Mesendoderm (in vitro differentiated cells): ENCODE results near the gene TIMM8A. TPM values are rescaled to one million over a fixed set of nuclear protein-coding genes. Genes with fewer than 3 reads are reported as not detected.

Experiments
- DNase-seq: peaks from one replicate; pipeline ENCODE4 v3.0.0; 2013
- H2AK5ac ChIP-seq: 2 replicates; pipeline ENCODE4 v1.6.1; 2013; ENCODE audit warnings: low read length, inconsistent platforms
- H2BK120ac ChIP-seq: 2 replicates; pipeline ENCODE4 v1.6.1; 2013; ENCODE audit warnings: low read depth, mild to moderate bottlenecking, low read length, moderate library complexity, mixed read lengths
- H2BK15ac ChIP-seq: replicated peaks from 2 replicates; pipeline ENCODE4 v1.6.1; 2013; ENCODE audit warnings: low read depth, mild to moderate bottlenecking, moderate library complexity
- H2BK5ac ChIP-seq: 2 replicates; pipeline ENCODE4 v1.6.1; 2013; ENCODE audit warnings: low read length, inconsistent platforms
- H3K18ac ChIP-seq: 2 replicates; pipeline ENCODE4 v1.6.1; 2013; ENCODE audit warnings: mild to moderate bottlenecking, low read length, mixed read lengths
- H3K23ac ChIP-seq: one replicate; pipeline ENCODE4 v1.6.1; 2013; ENCODE audit warnings: low read length
- H3K27ac ChIP-seq: 2 replicates; pipeline ENCODE4 v1.5.1; 2013; ENCODE audit warnings: low read depth, mild to moderate bottlenecking, inconsistent platforms, low read length, moderate library complexity
- H3K27me3 ChIP-seq: 2 replicates; pipeline ENCODE4 v1.6.1; 2013; ENCODE audit warnings: low read length, control low read depth, mild to moderate bottlenecking, inconsistent platforms; ENCODE audit not compliant: insufficient read depth, poor library complexity
- H3K36me3 ChIP-seq: 2 replicates; pipeline ENCODE4 v1.6.1; 2013; ENCODE audit warnings: low read length, inconsistent platforms; ENCODE audit not compliant: control insufficient read depth, insufficient read depth
- H3K4ac ChIP-seq: one replicate; pipeline ENCODE4 v1.6.1; 2013; ENCODE audit warnings: low read depth, mild to moderate bottlenecking, low read length, moderate library complexity
- H3K4me1 ChIP-seq: 2 replicates; pipeline ENCODE4 v1.6.1; 2013; ENCODE audit warnings: low read depth, low read length, inconsistent platforms; ENCODE audit not compliant: control insufficient read depth
- H3K4me2 ChIP-seq: 2 replicates; pipeline ENCODE4 v1.6.1; 2013; ENCODE audit warnings: low read length
- H3K4me3 ChIP-seq: 2 replicates; pipeline ENCODE4 v1.5.1; 2013; ENCODE audit warnings: mild to moderate bottlenecking, low read length
- H3K56ac ChIP-seq: one replicate; pipeline ENCODE4 v1.6.1; 2013; ENCODE audit warnings: low read length
- H3K79me1 ChIP-seq: 2 replicates; pipeline ENCODE4 v1.6.1; 2013; ENCODE audit warnings: low read length, inconsistent platforms
- H3K79me2 ChIP-seq: 2 replicates; pipeline ENCODE4 v1.6.1; 2013; ENCODE audit warnings: mild to moderate bottlenecking, low read length; ENCODE audit not compliant: control insufficient read depth, insufficient read depth
- H3K9ac ChIP-seq: 2 replicates; pipeline ENCODE4 v1.6.1; 2013; ENCODE audit warnings: low read length, inconsistent platforms
- H4K5ac ChIP-seq: one replicate; pipeline ENCODE4 v1.6.1; 2013; ENCODE audit warnings: low read length
- H4K8ac ChIP-seq: one replicate; pipeline ENCODE4 v1.6.1; 2013; ENCODE audit warnings: low read depth, mild to moderate bottlenecking, control low read depth, low read length, moderate library complexity
- WGBS: extraction: QIAGEN DNeasy Blood & Tissue Kit; methylation state at CpG from one replicate; pipeline ENCODE4 v1.1.7; 2013; ENCODE audit warnings: low lambda C conversion rate, missing lambda C conversion rate; ENCODE audit not compliant: insufficient coverage; ENCODE audit errors: extremely low coverage; 5-methylcytosine and 5-hydroxymethylcytosine counted together
- polyA plus RNA-seq, 2 experiments: library from polyadenylated mRNA; stranded (reverse); fragments of 200-250 nt; gene quantifications; one replicate each; pipeline ENCODE4 v1.2.3, GENCODE V29; 2013

Gene TIMM8A, protein sequence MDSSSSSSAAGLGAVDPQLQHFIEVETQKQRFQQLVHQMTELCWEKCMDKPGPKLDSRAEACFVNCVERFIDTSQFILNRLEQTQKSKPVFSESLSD
- 26.0 TPM for polyA plus RNA-seq (2013, experiment 1 of 2)
- polyA plus RNA-seq (2013, experiment 2 of 2): 24.3 TPM

DNA sequence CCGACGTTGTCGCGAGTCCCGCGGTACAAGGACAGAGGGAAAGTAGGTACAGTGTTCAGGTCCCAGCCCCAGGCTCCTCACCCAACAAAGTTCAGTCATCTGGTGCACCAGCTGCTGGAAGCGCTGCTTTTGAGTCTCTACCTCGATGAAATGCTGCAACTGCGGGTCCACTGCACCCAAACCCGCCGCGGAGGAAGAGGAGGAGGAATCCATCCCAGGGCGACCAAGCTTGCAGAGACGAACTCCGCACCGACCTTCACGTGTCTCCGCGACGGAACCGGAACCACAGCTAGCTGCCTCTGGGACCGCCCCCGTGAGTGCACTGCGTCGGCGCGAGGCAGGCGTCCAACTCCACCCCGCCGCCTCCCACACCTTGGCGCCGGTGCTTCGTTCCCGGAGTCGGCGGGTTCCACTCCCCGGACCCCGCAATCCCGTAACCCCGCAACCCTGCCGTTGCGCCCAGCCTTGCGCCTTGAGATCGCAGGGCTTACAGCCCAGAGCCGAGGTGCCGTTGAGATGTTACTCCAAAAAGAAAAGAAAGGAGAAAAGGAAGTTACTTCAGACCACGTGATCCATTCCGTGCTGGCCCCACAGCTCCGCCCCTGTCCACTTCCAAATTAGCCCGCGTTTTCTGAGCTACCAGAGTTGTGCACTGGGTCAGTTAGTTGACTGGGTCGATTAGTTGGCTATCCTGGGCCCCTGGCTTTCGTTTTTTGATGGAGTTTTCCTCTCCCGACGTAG is at the start of gene TIMM8A:
TIMM8A (minus strand) TSS at position 291 of the 741 bp plus-strand sequence; CDS start at position 213, 78 bp downstream.
- no CpG with 5 or more reads among the region's 55 CpGs for WGBS
- Histone ChIP-seq H3K4ac (peak within 1 kb of the TSS; percentile 70), H4K8ac (no peak within 1 kb of the TSS), H3K4me3 (peak within 1 kb of the TSS; percentile 87), H4K5ac (no peak within 1 kb of the TSS), H3K56ac (peak within 1 kb of the TSS; percentile 77), H3K27ac (no peak within 1 kb of the TSS), H2AK5ac (no peak within 1 kb of the TSS), H2BK120ac (no peak within 1 kb of the TSS), H3K23ac (no peak within 1 kb of the TSS), H3K4me1 (no peaks in the 10 kb centered on the region), H3K4me2 (peak within 1 kb of the TSS; percentile 43), H3K36me3 (no peaks in the 10 kb centered on the region), H3K18ac (peak within 1 kb of the TSS; percentile 51), H3K9ac (peak within 1 kb of the TSS; percentile 73), H2BK15ac (no peak within 1 kb of the TSS), H2BK5ac (no peak within 1 kb of the TSS), H3K27me3 (no peaks in the 10 kb centered on the region), H3K79me2 (peaks cover 18% of the 10 kb centered on the region), H3K79me1 (no peaks in the 10 kb centered on the region)
- DNase-seq: peak; percentile 70

DNA sequence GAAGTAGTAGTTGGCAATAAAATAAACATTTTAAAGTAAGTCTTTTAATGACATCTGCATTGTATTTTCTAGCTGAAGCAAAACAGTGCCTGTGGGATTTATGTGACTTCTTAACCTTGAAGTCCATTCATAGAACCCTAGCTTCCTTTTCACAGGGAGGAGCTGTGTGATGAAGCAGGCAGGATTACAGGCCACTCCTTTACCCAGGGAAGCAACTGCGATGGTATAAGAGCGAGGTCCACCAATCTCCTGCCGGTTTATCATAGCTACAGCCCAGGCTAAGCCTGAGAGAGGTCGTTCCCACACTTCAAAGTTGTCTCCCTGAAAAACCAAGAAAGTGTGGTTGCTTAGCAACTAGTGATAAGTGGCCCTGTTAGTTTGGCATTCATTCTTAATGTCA is 49.2 kb upstream of the TIMM8A start:
- no peaks in the 10 kb centered on the region for H3K79me1 ChIP-seq
- no peak overlapping the region for H3K27ac ChIP-seq
- H4K8ac ChIP-seq: no peak overlapping the region
- H4K5ac ChIP-seq: no peak overlapping the region
- no peaks in the 10 kb centered on the region for H3K27me3 ChIP-seq
- H3K4ac ChIP-seq: no peak overlapping the region
- H3K18ac ChIP-seq: no peak overlapping the region
- no peak overlapping the region for H2AK5ac ChIP-seq
- no peak overlapping the region for H3K56ac ChIP-seq
- no peak overlapping the region for H2BK5ac ChIP-seq
- no peak overlapping the region for H3K9ac ChIP-seq
- no peak overlapping the region for H3K4me2 ChIP-seq
- H2BK120ac ChIP-seq: no peak overlapping the region
- WGBS: no CpG with 5 or more reads among the region's 4 CpGs
- no peak overlapping the region for H2BK15ac ChIP-seq
- no peaks in the 10 kb centered on the region for H3K36me3 ChIP-seq
- no peaks in the 10 kb centered on the region for H3K4me1 ChIP-seq
- DNase-seq: peak; percentile 28
- no peaks in the 10 kb centered on the region for H3K79me2 ChIP-seq
- H3K23ac ChIP-seq: no peak overlapping the region
- H3K4me3 ChIP-seq: no peak overlapping the region

DNA sequence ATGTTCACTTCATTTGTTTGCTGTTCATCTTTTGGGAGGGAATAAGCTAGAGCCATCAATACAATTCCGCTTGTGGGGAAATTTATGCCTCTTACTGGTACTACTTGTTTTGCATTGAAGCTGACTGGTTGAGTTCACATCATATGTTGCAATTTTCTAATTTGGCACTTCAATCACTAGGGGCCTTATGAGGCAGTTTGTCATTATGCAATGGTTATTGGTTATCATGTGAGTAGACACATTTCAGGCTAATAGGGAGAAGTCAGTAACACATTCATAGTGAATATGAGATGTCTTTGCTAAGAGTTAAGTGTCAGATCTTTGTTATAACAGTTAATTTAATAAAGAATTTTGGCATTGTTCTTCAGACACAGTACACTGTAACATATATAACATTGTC is 47.2 kb upstream of the TIMM8A start:
- no peak overlapping the region for H4K5ac ChIP-seq
- H3K27ac ChIP-seq: no peak overlapping the region
- no peaks in the 10 kb centered on the region for H3K79me1 ChIP-seq
- no peak overlapping the region for H3K18ac ChIP-seq
- no peak overlapping the region for H3K23ac ChIP-seq
- no peak overlapping the region for H2BK15ac ChIP-seq
- no peak overlapping the region for H3K56ac ChIP-seq
- H3K79me2 ChIP-seq: peaks cover 14% of the 10 kb centered on the region
- H3K36me3 ChIP-seq: peaks cover 3% of the 10 kb centered on the region
- H3K27me3 ChIP-seq: no peaks in the 10 kb centered on the region
- no peak overlapping the region for H2BK120ac ChIP-seq
- H2AK5ac ChIP-seq: no peak overlapping the region
- no CpG with 5 or more reads among the region's 1 CpG for WGBS
- no peak overlapping the region for H3K4me2 ChIP-seq
- no peak overlapping the region for H3K9ac ChIP-seq
- no peak overlapping the region for H3K4ac ChIP-seq
- H2BK5ac ChIP-seq: no peak overlapping the region
- no peak overlapping the region for H3K4me3 ChIP-seq
- no peak overlapping the region for H4K8ac ChIP-seq
- no peak for DNase-seq
- H3K4me1 ChIP-seq: no peaks in the 10 kb centered on the region

DNA sequence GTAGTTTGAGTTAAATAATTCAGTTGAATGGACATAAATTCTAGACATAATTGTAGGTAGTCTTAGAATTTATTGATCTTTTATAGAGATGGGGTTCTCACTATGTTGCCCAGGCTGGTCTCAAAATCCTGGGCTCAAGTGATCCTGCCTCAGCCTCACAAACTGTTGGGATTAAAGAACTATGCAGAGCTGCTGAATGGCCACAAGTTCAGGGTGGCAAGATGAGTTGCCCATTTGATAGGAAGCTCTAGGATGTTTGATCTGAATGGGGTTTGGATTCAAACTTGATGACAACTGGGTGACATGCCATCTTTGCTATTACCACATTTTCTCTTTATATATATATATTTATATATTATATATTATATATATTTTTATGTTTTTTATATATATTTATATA is 45.8 kb upstream of the TIMM8A start:
- no peak for DNase-seq
- Histone ChIP-seq H3K79me1 (no peaks in the 10 kb centered on the region), H2BK5ac (no peak overlapping the region), H4K8ac (no peak overlapping the region), H3K27ac (no peak overlapping the region), H3K27me3 (no peaks in the 10 kb centered on the region), H3K9ac (no peak overlapping the region), H2BK120ac (no peak overlapping the region), H3K79me2 (peaks cover 14% of the 10 kb centered on the region), H4K5ac (no peak overlapping the region), H2BK15ac (no peak overlapping the region), H3K36me3 (peaks cover 3% of the 10 kb centered on the region), H3K4me2 (no peak overlapping the region), H3K4me3 (no peak overlapping the region), H3K4me1 (no peaks in the 10 kb centered on the region), H3K23ac (no peak overlapping the region), H3K4ac (no peak overlapping the region), H2AK5ac (no peak overlapping the region), H3K18ac (no peak overlapping the region), H3K56ac (no peak overlapping the region)

DNA sequence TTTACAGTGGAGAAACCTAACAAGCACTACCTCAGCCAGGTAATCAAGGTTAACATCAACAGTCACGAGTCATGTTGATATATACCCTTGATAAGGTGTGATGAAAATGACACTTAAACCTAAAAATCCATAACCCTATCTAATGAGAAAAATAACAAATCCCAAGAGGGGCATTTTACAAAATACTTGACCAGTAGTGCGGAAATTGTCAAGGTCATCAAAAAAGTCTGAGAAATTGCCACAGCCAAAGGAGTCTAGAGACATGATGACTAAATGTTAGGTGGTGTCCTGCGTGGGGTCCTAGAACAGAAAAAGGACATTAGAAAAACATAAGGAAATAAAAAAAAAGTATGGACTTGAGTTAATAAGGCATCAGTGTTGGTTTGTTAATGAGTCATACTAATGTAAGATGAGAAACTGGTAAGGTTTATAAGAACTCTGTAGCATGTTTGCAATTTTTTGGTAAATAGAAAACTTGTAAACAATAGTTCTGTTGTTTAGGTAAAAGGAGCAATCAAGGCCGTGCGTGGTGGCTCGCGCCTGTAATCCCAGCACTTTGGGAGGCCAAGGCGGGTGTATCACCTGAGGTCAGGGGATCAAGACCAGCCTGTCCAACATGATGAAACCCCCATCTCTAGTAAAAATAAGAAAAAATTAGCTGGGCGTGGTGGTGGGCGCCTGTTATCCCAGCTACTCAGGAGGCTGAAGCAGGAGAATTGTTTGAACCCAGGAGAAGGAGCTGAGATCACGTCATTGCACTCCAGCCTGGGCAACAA is 45.2 kb upstream of the TIMM8A start:
- WGBS: no CpG with 5 or more reads among the region's 11 CpGs
- no peak overlapping the region for H2BK15ac ChIP-seq
- no peak overlapping the region for H2BK5ac ChIP-seq
- no peak overlapping the region for H2AK5ac ChIP-seq
- no peaks in the 10 kb centered on the region for H3K79me1 ChIP-seq
- H4K8ac ChIP-seq: no peak overlapping the region
- no peaks in the 10 kb centered on the region for H3K4me1 ChIP-seq
- H3K23ac ChIP-seq: no peak overlapping the region
- H3K18ac ChIP-seq: no peak overlapping the region
- no peak overlapping the region for H3K56ac ChIP-seq
- H3K27me3 ChIP-seq: no peaks in the 10 kb centered on the region
- no peak overlapping the region for H3K27ac ChIP-seq
- peaks cover 3% of the 10 kb centered on the region for H3K36me3 ChIP-seq
- H3K4ac ChIP-seq: no peak overlapping the region
- no peak for DNase-seq
- H3K79me2 ChIP-seq: peaks cover 14% of the 10 kb centered on the region
- H3K9ac ChIP-seq: no peak overlapping the region
- H3K4me3 ChIP-seq: no peak overlapping the region
- no peak overlapping the region for H4K5ac ChIP-seq
- H2BK120ac ChIP-seq: no peak overlapping the region
- H3K4me2 ChIP-seq: no peak overlapping the region
